HCT116 (cell line): ENCODE data around the gene LAMC3. TPM values are rescaled to one million over a fixed set of nuclear protein-coding genes. Genes with fewer than 3 reads are reported as not detected.

Source experiments
- ATAC-seq: fragments of 200-7000 bp; cut with Tn5 transposase; 2 replicates; pipeline ENCODE4 v1.9.1; 2020; ENCODE audit warnings: mild to moderate bottlenecking, moderate library complexity
- BruUV-seq: library from RNA; stranded (reverse); fragments of 400-500 nt; replicated peaks from 2 replicates; lab custom pipeline; 2021; lab: Mats Ljungman, UMichigan
- CTCF ChIA-PET: fragments of 300-600 bp; sonication (Branson Sonifier 250); formaldehyde crosslinking; loops from one replicate; lab custom pipeline; 2021; ENCODE audit warnings: antibody characterized with exemption; lab: Charles Lee
- POLR2A ChIA-PET: fragments of 300-600, 350-600 bp; sonication (Branson Sonifier 250); formaldehyde crosslinking; loops from one replicate; lab custom pipeline; 2021; ENCODE audit warnings: antibody characterized with exemption; lab: Charles Lee
- RAD21 ChIA-PET, 2 experiments: fragments of 300-600 bp; sonication (Branson Sonifier 250); formaldehyde crosslinking; loops; one replicate each; lab custom pipeline; 2023; ENCODE audit warnings: low total read pairs in 2 of 2; ENCODE audit not compliant: uncharacterized antibody in 2 of 2, unreplicated experiment in 2 of 2, low non-redundant PET in 1 of 2; lab: Charles Lee
- DNase-seq: peaks from one replicate; pipeline ENCODE4 v3.0.0-alpha.2; 2010; ENCODE audit warnings: low read depth, low spot score
- H2AFZ ChIP-seq: fragments of 200-600 bp; shearing (Covaris generic), sonication (generic); 2 replicates; pipeline ENCODE4 v1.6.1; 2017; ENCODE audit warnings: low read depth, mixed run types, mixed read lengths, antibody characterized with exemption, low read length; ENCODE audit not compliant: poor library complexity, severe bottlenecking
- H3K27ac ChIP-seq: 2 replicates; pipeline ENCODE4 v1.5.1; 2012; ENCODE audit warnings: low read depth, low read length
- H3K27me3 ChIP-seq: fragments of 200-600 bp; sonication (generic); 2 replicates; pipeline ENCODE4 v1.6.1; 2016; ENCODE audit warnings: mixed run types, low read length, mixed read lengths; ENCODE audit not compliant: insufficient read depth
- H3K36me3 ChIP-seq, 2 experiments: fragments of 200-500 bp in 1 of 2; fragments of 200-600 bp in 1 of 2; sonication (Bioruptor generic) in 1 of 2; sonication (generic) in 1 of 2; 2 replicates each; pipeline versions ENCODE4 v1.5.1 to v1.6.1; 2014 to 2016; ENCODE audit warnings: low read length in 2 of 2, inconsistent platforms in 1 of 2, mixed read lengths in 1 of 2, mixed run types in 1 of 2; ENCODE audit not compliant: insufficient read depth in 2 of 2, control insufficient read depth in 1 of 2
- H3K4me1 ChIP-seq, 2 experiments: fragments of 200-600 bp in 1 of 2; sonication (generic) in 1 of 2; 2 replicates each; pipeline versions ENCODE4 v1.5.1 to v1.6.1; 2012 to 2017; ENCODE audit warnings: low read length in 2 of 2, inconsistent platforms in 1 of 2, mild to moderate bottlenecking in 1 of 2, mixed read lengths in 1 of 2, mixed run types in 1 of 2, moderate library complexity in 1 of 2; ENCODE audit not compliant: insufficient read depth in 2 of 2, control insufficient read depth in 1 of 2
- H3K4me2 ChIP-seq: fragments of 200-600 bp; sonication (generic); 2 replicates; pipeline ENCODE4 v1.6.1; 2017; ENCODE audit warnings: mixed run types, low read length, mixed read lengths
- H3K4me3 ChIP-seq, 2 experiments: fragments of 200-600 bp in 1 of 2; sonication (generic) in 1 of 2; replicated peaks in 1 of 2; 2 replicates each; pipeline ENCODE4 v1.5.1; 2011 to 2016; ENCODE audit warnings: low read length in 2 of 2, control low read depth in 1 of 2, low read depth in 1 of 2, mild to moderate bottlenecking in 1 of 2, mixed read lengths in 1 of 2, mixed run types in 1 of 2
- H3K79me2 ChIP-seq: fragments of 200-600 bp; sonication (generic); 2 replicates; pipeline ENCODE4 v1.6.1; 2017; ENCODE audit warnings: mild to moderate bottlenecking, mixed run types, low read length, moderate library complexity, mixed read lengths; ENCODE audit not compliant: insufficient read depth
- H3K9ac ChIP-seq: fragments of 200-600 bp; sonication (generic); 2 replicates; pipeline ENCODE4 v1.6.1; 2016; ENCODE audit warnings: low read length, mixed read lengths
- H3K9me2 ChIP-seq: fragments of 200-600 bp; sonication (generic), shearing (Covaris generic); 2 replicates; pipeline ENCODE4 v1.6.1; 2017; ENCODE audit warnings: mixed run types, mild to moderate bottlenecking, moderate library complexity; ENCODE audit not compliant: insufficient read depth
- H3K9me3 ChIP-seq, 2 experiments: fragments of 200-500 bp in 1 of 2; fragments of 200-600 bp in 1 of 2; sonication (Bioruptor generic) in 1 of 2; sonication (generic) in 1 of 2; 2 replicates each; pipeline ENCODE4 v1.6.1; 2014 to 2017; ENCODE audit warnings: low read length in 2 of 2, mixed read lengths in 2 of 2, inconsistent platforms in 1 of 2, low read depth in 1 of 2, mild to moderate bottlenecking in 1 of 2, mixed run types in 1 of 2, moderate library complexity in 1 of 2; ENCODE audit not compliant: control insufficient read depth in 1 of 2, insufficient read depth in 1 of 2
- H4K20me1 ChIP-seq: fragments of 200-600 bp; sonication (generic), shearing (Covaris generic); 2 replicates; pipeline ENCODE4 v1.6.1; 2017; ENCODE audit warnings: mixed run types, mild to moderate bottlenecking, moderate library complexity; ENCODE audit not compliant: insufficient read depth
- CEBPB ChIP-seq: IDR thresholded peaks from 2 replicates; pipeline ENCODE4 v1.6.1; 2012; ENCODE audit warnings: low read depth
- CTCF ChIP-seq, 3 experiments: fragments of 200-600 bp in 1 of 3; sonication (generic) in 1 of 3; IDR thresholded peaks in 2 of 3; conservative IDR thresholded peaks in 1 of 3; 2 replicates each; pipeline ENCODE4 v1.5.1; 2012 to 2017; ENCODE audit warnings: low read depth in 2 of 3, low read length in 2 of 3, antibody characterized with exemption in 1 of 3, borderline replicate concordance in 1 of 3, control low read depth in 1 of 3, mild to moderate bottlenecking in 1 of 3, mixed read lengths in 1 of 3, mixed run types in 1 of 3, moderate library complexity in 1 of 3; ENCODE audit not compliant: insufficient read depth in 1 of 3
- EZH2phosphoT487 ChIP-seq: fragments of 200-600 bp; IDR thresholded peaks from 2 replicates; pipeline ENCODE4 v1.6.1; 2018; ENCODE audit warnings: antibody characterized with exemption, borderline replicate concordance
- FOSL1 ChIP-seq: IDR thresholded peaks from 2 replicates; pipeline ENCODE4 v1.6.1; 2012; ENCODE audit warnings: low read depth
- POLR2A ChIP-seq: IDR thresholded peaks from 2 replicates; pipeline ENCODE4 v1.7.0; 2011; ENCODE audit warnings: borderline replicate concordance; ENCODE audit not compliant: insufficient read depth, insufficient read length; ENCODE audit errors: extremely low read depth
- RAD21 ChIP-seq: IDR thresholded peaks from 2 replicates; pipeline ENCODE4 v1.6.1; 2012; ENCODE audit warnings: low read depth, mild to moderate bottlenecking
- REST ChIP-seq: IDR thresholded peaks from 2 replicates; pipeline ENCODE4 v1.6.1; 2012; ENCODE audit warnings: low read depth
- TCF7L2 ChIP-seq: IDR thresholded peaks from 2 replicates; pipeline ENCODE4 v1.7.0; 2011; ENCODE audit warnings: borderline replicate concordance, inconsistent platforms; ENCODE audit not compliant: insufficient read depth, insufficient read length; ENCODE audit errors: extremely low read depth
- ZFX ChIP-seq: fragments of 450-650 bp; IDR thresholded peaks from 2 replicates; pipeline ENCODE4 v1.6.1; 2017
- intact Hi-C: fragments of 100-400 bp; cut with micrococcal nuclease; formaldehyde crosslinking; loops from 2 replicates; pipeline ENCODE4 v1.10.0; 2022
- total RNA-seq: library from RNA; stranded (reverse); gene quantifications from one replicate; pipeline ENCODE4 v1.2.1, GENCODE V29; 2021; ENCODE audit not compliant: unreplicated experiment

LAMC3 gene
- total RNA-seq, 1 experiment from 2014 or later = 7.7 TPM

DNA sequence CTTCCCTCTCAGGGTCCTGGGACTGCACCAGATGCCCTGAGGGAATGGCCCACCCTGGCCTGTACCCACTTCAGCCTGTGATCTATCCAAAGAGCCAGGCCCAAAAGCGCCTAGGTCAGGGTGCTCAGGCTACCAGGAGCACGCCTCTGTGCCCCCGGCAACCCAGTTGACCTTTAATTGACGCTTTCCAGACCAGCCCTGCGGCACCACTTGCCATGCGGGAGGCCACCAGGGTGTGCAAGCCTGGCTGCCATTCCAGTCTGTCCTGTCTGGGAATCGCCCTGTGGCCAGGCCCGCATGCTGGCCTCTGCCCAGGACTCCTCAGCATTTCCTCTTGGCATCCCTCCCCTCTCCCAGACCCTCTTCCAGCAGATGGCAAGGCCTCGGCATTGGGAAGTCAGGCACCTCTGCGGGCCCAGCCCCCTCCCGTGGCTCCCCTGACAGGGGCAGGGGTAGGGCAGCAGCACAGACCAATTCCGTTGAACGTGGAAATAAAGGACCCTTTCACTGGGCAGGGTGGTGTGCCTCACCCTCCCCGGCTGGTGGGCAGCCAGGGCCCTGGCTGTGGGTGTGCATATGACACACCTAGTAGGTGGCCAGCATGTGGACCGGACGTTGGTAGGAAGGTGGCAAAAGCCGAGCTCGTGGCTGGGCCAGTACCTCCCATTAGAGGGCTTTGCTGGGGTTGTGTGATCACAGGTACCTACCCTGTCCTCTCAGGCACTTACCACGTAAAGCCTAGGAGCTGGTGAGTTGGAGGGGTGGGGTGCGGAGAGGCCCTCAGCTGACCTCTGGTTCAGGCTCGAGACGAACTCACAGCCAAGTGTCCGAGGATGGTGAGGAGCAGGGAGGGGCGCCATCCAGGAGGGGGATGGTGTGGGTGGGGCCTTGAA is 83.8 kb downstream of the LAMC3 start:
- ChIA-PET CTCF (no interaction called here), RAD21 (no interaction called here), POLR2A (no interaction called here)
- no peak for ATAC-seq
- no peak overlapping the region for H3K9ac ChIP-seq
- peaks cover 12 to 25% of the 10 kb centered on the region in 2 experiments for H3K4me1 ChIP-seq
- no peaks in the 10 kb centered on the region for H3K9me2 ChIP-seq
- no TSS peak for BruUV-seq
- H3K4me2 ChIP-seq = no peak overlapping the region
- no peak for DNase-seq
- H3K36me3 ChIP-seq = no peaks in the 10 kb centered on the region
- no peak overlapping the region for H3K27ac ChIP-seq
- H2AFZ ChIP-seq = no peak overlapping the region
- H4K20me1 ChIP-seq = no peaks in the 10 kb centered on the region
- H3K79me2 ChIP-seq = no peaks in the 10 kb centered on the region; the same call in 1 of the 2 replicates
- intact Hi-C loops = no loop called here
- TF ChIP-seq CTCF (IDR thresholded peaks at IDR 0.05 in 2 of 3, conservative IDR thresholded peaks at IDR 0.05 in 1 of 3; ENCODE audit: borderline replicate concordance in 1 of 3, insufficient read depth in 1 of 3, low read depth in 2 of 3, low read length in 2 of 3) = no peak
- no peak overlapping the region for H3K4me3 ChIP-seq
- H3K9me3 ChIP-seq = no peaks in the 10 kb centered on the region
- H3K27me3 ChIP-seq = no peaks in the 10 kb centered on the region

DNA sequence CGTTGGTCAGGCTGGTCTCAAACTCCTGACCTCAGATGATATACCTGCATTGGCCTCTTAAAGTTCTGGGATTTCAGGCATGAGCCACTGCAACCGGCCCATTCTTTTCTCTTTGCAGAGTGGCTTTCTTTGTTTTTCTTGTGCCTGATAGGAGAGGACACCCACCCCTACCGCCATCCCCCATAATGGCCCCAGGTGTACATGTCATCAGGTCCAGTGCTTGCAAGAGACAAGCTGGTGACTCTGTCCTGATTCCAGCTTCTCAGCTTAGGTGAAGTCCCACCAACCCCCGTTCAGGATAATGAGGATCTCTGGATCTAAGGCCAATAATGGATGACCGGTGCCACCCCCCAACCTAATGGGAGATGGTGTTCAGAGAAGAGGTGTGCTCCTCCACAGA is 85.0 kb downstream of the LAMC3 start:
- no peak overlapping the region for H3K4me3 ChIP-seq
- H3K9me2 ChIP-seq = no peaks in the 10 kb centered on the region
- ChIA-PET POLR2A (no interaction called here), CTCF (interaction anchor here (1.3 kb wide), 1 partner anchor 47 kb away, joined by 3 read pairs; no protein-coding TSS in a partner anchor), RAD21 (no interaction called here)
- no peaks in the 10 kb centered on the region for H3K36me3 ChIP-seq
- no peak for DNase-seq
- H4K20me1 ChIP-seq = no peaks in the 10 kb centered on the region
- no peak overlapping the region for H3K4me2 ChIP-seq
- no peaks in the 10 kb centered on the region for H3K27me3 ChIP-seq
- H3K9me3 ChIP-seq = no peaks in the 10 kb centered on the region
- no peak overlapping the region for H2AFZ ChIP-seq
- peaks cover 14 to 27% of the 10 kb centered on the region in 2 experiments for H3K4me1 ChIP-seq
- intact Hi-C loops = no loop called here
- H3K27ac ChIP-seq = no peak overlapping the region
- no peaks in the 10 kb centered on the region; the same call in 1 of the 2 replicates for H3K79me2 ChIP-seq
- no TSS peak for BruUV-seq
- no peak overlapping the region for H3K9ac ChIP-seq
- no peak for ATAC-seq
- no peak for TF ChIP-seq POLR2A
- TF ChIP-seq TCF7L2 = no peak
- TF ChIP-seq FOSL1 = no peak
- TF ChIP-seq CEBPB = no peak
- TF ChIP-seq RAD21 = no peak
- no peak for TF ChIP-seq CTCF (IDR thresholded peaks at IDR 0.05 in 2 of 3, conservative IDR thresholded peaks at IDR 0.05 in 1 of 3; ENCODE audit: borderline replicate concordance in 1 of 3, insufficient read depth in 1 of 3, low read depth in 2 of 3, low read length in 2 of 3)
- TF ChIP-seq EZH2phosphoT487 = no peak
- no peak for TF ChIP-seq ZFX
- TF ChIP-seq REST = no peak
